Measurements from ENCODE around the gene PEX14.

The PEX14 gene

DNA sequence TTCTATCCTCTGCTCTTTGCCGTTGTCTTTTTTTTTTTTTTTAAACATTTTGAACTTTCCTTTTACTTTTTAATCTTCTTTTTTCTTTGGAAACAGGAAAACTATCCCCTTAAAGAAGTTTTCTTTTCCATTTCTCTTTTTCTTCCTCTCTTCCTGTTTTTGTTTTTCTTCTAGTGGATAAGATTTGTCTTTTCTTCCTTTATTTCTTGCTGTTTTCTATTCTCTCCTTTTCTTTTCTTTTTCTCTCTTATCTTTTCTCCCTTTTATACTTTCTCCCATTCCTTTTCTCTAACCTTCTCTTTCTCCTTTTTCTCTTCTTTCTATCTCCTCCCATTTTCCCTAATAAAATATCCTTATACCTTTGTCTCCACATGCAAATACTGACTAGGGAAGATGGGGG, 46.2 kb downstream of the PEX14 start:
- DNase-seq: no peak

DNA sequence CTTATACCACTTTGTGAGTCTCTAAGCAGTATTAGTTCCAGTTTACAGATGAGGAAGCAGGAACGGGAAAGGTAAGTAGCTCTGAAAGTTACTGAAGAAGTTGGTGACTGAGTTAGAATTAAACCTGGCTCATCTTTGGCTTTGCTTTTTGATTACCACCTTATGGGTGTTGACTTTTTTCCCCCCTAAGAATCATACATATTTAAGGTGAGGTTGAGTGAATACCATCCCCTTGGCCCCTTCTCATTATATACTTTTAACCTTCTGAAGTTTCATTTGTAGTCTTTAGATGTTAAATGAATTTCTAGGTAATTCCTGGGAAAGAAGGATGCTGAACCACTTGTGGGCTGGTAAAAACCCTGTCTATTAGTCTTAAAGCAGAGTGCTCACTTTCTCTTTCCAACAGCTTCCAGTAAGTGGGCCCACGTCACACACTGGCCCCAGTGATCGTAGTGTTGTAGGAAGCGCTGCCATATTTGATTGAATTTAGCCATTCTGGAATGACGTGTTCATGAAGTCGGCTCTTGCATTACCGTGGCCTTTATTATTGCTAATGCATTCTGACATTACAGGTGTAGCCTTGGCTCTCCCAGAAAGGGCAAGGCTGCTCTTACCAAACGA, 46.9 kb downstream of the PEX14 start:
- DNase-seq: no peak

GRCh38 chr1:10522322-10522860, 47.6 kb downstream of the PEX14 start:
- no peak for DNase-seq

DNA sequence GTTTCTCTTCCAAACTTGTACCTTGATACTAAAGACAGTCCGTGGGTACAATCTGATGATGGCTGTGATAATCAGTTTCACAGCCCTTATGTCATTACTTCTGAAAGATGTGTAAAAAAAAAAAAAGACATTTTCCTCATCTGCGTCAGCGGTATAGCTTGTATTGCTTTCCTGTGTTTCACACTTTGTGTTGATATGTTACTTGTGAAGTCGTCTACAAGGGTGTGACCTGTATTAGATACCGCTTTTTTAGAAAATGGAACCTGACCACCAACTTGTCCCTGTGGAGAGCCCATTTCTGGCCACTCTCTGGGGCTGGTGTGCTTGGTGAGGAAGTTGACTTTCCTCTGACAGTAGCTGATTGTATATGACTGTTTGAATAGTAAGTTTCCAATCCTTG, 50.5 kb downstream of the PEX14 start:
- no peak for DNase-seq

GRCh38 chr1:10528066-10529014, 53.6 kb downstream of the PEX14 start:
- no peak for DNase-seq

GRCh38 chr1:10529091-10529490, 54.3 kb downstream of the PEX14 start:
- DNase-seq: no peak

- DNase-seq: no peak
These were observed 55.0 kb downstream of the PEX14 start for GRCh38 chr1:10529765-10530164.

DNA sequence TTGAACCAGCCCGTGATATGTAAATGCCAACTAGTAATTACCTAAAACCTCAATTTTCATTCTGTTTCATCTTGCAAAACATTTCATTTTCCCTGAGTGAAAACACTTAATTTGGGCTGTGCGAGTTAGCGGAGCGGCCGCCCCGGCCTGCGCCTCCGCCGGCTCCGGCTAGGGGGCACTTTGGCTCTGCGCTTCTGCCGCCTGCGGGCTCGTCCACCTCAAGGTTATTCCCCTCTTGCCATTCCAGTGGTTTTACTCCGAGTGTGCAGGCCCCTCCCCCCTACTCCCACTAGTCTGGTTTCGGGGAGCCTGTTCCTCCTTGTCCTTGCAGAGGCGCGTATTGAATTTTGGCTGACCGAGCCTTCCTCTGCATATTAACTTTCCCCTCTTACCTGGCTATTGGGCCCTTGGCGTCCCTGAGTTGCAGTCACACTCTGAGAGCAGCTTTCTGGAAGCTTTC, 55.6 kb downstream of the PEX14 start:
- no peak for DNase-seq

GRCh38 chr1:10530756-10531495, 56.2 kb downstream of the PEX14 start:
- DNase-seq: no peak

DNA sequence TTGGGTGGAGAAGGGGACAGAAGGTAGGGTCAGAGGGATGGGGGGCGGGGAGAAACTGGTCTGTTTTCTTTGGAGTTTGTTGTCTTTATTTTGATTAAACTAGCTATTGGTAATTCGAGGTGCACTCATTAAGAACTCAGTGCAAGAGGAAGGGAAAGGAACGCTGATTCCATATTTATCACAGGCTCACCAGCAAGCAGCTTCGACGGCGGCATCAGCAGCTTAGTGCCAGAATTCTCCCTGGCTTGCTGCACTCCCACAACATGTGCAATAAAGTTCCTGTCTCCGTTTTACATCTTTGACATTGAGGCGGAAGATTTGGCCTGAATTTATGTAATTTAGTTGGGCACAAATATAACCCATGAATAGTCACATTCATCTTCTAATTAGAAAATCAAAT, 57.6 kb downstream of the PEX14 start:
- no peak for DNase-seq

DNA sequence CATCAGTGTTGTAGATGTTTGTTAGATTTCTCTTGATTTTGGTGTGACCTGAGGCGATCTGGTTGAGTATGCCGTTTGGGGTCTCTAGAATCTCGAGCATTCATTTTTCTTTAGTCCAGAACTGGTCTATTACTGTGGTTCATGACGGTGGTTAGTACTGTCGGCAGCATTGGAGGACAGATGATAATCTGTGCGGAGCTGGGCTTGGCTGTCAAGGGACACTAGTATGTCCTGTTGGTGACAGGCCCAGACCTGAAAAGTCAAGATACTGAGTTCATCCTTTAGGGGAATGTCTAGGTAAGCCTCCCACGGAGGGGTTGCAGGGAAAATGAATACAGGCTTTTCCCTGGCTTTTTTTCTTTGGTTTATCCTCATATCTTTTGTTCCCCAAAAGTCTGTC, 59.8 kb downstream of the PEX14 start:
- DNase-seq: no peak

- DNase-seq: no peak
These were observed 61.5 kb downstream of the PEX14 start for GRCh38 chr1:10536133-10536770.

DNA sequence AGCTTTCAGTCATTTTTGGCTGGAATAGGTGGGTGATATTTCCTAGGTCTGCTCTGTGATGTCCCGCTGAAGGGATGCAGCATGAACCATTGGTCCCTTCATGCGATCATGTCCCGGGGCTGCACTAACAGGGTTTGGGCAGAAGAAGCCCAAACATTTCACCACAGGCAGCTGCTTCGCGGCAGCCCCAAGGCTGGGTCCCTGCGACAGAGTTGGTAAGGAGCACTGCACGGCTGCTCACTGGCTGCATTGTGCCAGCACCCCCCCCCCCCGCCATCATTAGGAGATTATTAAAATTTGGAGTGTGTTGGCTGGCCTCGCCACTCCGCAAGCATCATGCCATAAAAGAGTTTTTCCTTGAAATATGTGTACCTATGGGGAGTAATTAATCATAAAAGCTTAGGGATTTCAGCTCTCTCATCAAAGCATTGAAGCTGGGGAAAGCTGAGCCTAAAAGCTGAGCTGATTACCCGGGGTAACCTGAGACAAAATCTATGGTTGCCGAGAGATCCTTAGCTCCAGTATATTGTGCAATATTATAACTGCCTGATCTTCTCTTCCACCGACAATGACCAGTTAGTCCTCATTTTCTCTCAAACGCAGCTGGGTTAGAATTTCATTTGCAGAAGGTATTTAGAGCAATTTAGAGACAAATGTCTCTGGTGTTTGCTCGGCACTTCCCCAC, 62.5 kb downstream of the PEX14 start:
- no peak for DNase-seq

DNA sequence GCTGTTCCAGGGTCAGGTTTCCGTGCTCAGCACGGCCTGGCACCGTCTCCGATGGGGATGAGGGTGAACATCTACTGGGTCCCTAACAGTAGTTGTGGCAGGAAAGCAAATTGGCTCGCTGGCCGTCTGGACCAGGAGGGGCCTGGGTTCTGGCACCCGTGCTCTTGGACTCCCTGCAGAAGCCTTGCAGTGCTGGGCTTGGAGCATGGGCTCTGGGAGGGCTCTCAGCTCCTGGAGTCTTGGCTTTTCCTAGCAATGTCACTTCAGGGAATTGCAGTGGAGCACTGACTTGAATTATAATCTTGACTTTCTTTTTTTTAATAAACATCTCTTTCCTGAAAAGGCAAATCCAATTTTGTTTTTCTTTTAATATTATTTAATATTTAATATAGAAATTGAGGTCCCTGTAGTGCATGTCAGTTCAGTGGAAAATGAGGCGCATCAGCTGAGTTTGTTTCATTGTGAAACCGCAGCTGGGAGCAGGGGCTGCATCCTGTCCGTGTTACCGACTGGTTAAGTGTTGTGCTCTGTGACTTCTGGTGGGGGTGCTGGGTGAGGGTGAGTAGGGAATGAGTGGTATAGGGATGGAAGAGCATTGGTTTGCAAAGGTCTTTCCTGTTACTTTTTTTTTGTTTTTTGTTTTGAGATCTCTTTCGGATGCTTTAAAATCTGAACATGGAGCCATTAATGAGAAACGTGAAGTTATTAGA, 64.1 kb downstream of the PEX14 start:
- DNase-seq: no peak

- DNase-seq: no peak
These were observed 64.8 kb downstream of the PEX14 start for GRCh38 chr1:10539411-10540043.

- DNase-seq: no peak
These were observed 65.7 kb downstream of the PEX14 start for GRCh38 chr1:10540277-10541005.

DNA sequence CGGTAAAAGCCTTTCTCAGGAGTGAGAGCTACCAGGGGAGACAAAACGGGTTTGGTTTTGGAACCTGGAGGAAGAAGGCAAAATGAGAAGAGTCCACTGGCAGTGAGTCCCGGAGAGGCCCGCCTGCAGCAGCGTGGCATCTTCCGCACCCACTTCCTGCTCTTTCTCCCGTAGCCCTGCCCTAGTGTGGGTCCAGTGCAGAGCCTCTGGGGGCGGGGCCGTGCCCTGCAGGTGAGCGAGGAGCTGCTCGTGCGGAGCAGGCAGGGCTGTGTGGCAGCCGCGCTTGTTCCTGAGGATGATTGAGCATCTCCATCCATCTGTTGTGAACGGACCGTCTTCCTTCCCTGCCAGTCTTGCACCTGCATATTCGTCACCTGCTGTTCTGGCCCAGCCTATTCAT, 66.5 kb downstream of the PEX14 start:
- no peak for DNase-seq

- DNase-seq: peak in 3 of 6 experiments; percentile 13 to 34 (median 17)
These were observed 69.5 kb downstream of the PEX14 start for GRCh38 chr1:10544239-10544638.

GRCh38 chr1:10546896-10547295, 72.1 kb downstream of the PEX14 start:
- DNase-seq: no peak

Measured in stimulated activated naive CD4-positive, alpha-beta T cell (primary cell).